HG03521 (cell line): ENCODE data around the gene TRIP13.
"Not testable (repeated sequence)": the region's sequence is repeated elsewhere in the genome, so short reads cannot be mapped to it uniquely, and the experiment has no call there.

Experiments used
- ATAC-seq: cut with Tn5 transposase; IDR thresholded peaks from one replicate; pipeline ENCODE4 v1.9.1; 2021; ENCODE audit warnings: mild to moderate bottlenecking, moderate library complexity; ENCODE audit not compliant: unreplicated experiment

Gene TRIP13

DNA sequence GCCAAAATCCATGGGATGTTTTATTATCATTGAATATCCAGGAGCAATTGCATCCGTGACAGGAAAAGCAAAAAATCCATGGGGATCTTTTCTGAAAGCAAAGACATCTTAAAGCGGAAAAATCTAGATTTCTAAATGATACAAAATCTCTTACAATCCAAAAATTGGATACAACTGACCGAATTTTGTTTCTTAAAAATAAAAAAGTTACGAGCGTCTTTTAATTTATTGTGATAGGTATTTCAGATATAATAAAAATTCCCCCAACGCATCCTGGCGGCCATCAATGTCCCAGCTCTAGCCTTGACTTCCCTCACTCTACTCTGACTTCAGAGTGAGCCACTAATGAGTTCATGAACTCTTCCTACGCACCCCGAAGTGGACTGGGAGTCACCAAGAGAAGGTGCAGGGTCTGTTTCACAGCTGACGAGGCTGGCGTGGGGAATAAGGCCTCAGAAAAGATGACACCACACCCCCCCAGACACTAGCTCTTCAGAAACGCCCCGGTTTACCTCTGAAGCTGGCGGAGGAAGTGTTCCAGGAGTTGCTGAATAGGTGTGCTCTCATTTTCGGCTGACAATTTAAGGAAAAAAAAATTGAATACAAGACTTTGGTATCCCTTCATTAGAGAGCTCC lies 3.5 kb upstream of the TRIP13 start:
- ATAC-seq, result no peak

DNA sequence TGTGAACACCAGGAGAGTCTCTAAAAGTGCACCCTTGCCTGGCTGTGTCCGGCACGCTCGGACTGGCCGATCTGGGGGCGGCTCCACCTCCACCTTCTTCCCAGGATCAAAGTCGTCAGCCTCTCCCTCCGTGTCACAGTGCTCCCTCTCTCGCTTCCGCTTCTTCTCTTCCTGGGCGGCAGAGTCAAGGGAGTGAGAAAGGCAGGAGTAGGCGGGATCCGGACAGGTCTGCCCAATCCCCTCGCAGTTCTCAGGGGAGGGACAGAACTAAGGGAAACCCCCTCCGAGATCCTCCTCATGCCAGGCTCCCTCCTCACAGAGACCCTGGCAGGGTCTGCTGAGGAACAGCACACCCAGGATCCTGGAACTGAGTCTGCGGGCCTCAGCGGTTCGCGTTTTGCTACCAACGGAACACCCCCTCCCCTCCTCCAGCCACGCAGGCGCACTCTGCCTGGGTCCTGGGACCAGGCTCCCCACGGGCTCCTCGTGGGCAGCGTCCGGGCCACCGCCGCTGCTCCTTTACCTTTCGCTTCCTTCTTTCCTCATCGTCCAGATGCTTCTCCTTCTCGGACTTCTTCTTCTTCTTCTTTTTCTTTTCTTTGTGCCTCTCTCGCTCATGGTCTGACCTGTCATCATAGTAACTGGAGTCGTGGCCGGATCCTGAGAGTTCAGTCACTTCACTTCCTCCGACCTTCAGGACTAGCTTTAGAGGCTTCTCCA lies 1.4 kb upstream of the TRIP13 start:
- no peak for ATAC-seq

DNA sequence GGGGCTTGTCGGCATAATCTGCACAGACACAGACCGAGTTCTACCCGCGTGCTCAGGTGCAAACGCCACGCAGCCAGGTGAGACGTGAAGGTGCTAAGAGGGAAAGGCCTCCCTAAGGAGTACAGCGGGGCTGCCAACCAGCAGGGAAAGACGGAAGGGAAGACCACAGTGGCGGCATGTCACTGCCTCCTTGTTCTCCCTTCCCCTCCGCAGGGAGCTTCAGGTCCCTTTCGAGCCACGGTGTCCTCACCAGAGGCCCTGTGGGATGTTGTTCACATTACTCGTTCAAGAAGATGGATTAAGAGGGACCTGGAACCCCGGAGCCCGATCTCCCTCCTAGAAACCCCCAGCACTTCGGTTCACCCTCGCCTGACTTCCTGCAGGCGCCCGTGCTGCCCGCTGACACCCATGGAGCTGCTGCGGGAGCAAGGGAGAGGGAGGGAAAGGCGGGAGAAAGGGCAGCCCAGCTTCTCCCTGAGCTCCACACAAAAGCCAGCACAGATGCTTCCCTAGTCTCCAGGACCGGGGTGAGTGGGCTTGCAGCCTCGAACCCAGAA lies 769 bp upstream of the TRIP13 start:
- ATAC-seq, result peak; percentile 10

DNA sequence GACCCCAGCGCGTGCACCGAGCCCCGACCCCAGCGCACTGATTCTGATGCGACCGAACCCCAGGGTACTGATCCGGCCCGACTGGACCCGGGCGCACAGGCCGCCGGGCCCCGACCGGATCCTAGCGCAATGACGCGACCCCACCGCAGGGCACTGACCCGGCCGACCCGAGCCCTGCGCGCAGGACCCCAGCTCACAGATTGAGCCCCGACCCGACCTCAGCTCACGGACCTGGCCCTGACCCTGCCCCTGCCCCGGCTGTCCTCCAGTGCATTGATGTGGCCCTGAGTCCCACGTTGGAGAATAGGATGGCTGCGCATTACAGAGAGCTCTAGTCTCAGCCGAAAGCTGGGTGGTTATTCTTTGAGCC lies 438 bp downstream of the TRIP13 start:
- ATAC-seq, result peak; percentile 4

DNA sequence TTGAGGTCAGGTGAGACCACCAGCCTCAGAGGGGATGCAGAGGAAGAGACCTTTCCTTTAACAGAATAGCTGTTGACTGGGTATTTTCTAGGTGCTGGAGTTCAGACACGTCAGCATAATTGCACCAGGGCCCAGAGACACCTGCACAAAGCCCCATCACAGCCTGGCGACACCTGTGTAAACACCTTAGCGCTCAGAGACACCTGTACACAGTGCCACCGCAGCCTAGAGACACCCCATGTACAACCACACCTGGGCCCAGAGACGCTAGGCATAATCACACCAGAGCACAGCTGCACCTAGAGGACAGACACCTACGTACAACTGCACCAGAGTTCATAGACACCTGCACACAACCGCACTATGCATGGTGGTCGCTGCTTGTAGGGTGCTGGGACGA lies 1.0 kb downstream of the TRIP13 start:
- ATAC-seq, result no peak

DNA sequence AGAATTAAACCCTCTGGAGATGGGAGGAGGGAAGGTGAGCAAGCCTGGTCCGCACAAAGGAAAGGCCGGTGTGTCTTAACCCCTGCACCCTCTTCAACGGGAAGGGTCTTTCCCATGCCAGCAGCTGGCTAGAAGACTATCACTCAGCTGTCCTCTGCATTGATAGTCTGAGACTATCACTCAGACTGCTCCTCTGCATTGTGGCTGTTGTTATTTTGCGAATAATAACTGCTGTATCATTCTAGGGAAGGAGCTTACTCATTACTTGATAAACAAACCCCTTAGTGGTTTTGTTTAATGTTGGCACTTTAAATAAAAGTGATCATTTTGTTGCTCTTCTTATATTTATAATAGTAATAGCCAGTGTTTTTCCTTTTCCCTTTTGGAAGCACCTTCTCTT lies 8.1 kb downstream of the TRIP13 start:
- no peak for ATAC-seq

DNA sequence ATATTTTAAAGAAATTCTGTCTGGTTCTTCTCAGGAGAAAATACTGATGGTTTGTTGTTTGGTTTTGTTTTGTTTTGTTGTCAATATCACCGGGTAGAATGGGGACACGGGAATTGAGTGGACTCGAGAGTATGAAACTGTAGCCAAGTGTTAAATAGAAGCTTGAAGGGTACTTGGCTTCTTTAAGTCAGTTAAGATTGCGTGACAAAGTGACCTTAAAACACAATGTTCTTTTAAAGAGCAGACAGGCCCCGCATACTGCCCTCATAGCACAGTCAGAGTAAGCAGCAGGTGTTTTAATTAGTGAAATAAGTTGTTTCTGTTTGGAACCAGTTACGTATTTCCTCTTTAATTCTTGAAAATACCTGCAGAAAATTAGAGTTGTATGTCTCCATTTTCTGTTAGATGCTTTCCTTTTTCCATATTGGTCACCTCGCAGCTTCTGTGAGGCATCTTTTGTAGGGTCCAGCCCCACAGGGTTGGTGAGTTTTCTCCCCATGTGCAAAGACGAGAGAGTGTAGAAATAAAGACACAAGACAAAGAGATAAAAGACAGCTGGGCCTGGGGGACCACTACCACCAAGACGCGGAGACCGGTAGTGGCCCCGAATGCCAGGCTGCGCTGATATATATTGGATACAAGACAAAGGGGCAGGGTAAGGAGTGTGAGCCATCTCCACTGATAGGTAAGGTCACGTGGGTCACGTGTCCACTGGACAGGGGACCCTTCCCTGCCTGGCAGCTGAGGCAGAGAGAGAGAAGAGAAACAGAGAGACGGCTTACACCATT lies 9.6 kb downstream of the TRIP13 start:
- no peak for ATAC-seq

DNA sequence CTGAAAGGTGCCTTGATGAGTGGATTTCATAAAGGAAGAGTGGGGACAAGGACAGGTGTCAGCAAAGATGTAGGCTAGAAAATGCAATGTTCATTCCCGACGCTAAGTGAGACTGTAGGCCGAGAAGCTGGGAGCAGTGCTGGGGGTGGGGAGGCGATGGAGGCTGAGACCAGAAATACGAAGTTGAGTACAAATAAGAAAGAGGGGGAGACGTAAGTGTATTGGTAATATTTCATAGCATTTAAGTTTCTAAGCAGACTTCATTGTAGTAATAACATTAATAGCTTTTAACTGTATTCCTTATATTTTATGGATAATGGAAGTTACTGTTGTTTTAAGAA lies 11.0 kb downstream of the TRIP13 start:
- ATAC-seq, result no peak

DNA sequence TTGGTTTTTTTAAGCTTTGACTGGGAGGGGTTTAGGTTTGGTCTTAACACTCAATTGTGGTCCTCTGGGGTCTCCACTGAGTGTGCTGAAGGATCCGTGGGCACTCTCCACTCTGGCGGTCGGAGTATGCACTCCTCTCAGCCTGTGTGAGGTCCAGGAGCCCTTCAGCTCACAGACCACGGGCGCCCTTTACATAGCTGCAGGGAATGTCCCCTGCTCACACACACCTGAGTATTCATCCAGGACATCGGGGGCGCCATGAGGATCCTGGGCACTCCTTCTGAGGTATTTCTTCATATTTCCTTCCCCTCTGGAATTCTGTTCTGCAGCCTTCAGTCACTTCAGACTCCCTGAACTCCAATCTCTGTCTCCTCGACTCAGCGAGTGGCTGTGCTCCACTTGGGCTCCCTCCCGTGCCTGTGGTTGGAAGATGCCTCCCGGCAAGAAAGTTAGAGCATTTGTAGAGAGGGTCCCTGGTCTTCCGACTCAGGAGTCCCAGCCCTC lies 12.5 kb downstream of the TRIP13 start:
- no peak for ATAC-seq

DNA sequence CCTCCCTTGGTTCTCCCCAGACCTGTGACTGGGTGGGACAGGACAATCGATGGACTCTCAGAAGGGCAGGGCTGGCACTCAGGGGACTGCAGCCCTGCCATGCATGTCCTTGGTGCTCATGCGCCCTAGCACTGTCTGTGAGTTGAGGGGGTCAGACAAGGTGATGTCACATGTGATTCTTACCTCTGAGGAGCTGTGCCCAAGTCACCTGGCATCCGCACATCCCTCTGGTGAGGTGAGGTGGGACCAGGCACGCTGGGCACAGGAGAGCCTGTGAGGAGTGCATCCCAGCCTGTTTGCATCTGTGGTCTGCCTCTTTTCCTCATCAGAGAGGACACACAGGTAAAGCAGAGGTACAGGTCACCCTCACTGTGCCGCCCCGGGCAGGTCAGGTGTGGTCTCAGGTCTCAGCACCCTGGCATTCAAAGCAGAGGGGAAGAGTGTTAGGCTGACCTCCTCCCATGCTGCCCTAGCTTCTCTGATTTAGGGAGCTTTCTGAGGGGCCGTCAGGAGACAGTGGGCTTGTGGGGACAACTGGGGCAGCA lies 14.8 kb downstream of the TRIP13 start:
- no peak for ATAC-seq

DNA sequence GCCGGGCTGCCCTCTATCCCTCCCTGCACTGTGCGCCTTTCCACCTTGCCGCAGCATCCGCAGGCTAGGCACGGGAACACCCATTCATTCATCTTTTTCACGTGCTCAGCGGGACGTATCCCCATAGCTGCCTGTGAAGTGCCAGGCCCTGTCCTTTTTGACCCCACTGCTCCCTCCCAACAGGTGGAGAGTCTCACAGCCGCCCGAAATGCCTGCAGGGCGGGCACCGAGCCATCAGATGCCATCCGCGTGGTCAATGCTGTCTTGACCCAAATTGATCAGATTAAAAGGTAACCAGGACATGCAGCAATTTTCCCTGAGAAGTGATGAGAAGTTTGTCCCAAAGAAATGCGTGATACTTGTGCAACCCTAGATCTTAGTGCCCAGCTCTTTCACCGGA lies 15.5 kb downstream of the TRIP13 start:
- ATAC-seq, result no peak

DNA sequence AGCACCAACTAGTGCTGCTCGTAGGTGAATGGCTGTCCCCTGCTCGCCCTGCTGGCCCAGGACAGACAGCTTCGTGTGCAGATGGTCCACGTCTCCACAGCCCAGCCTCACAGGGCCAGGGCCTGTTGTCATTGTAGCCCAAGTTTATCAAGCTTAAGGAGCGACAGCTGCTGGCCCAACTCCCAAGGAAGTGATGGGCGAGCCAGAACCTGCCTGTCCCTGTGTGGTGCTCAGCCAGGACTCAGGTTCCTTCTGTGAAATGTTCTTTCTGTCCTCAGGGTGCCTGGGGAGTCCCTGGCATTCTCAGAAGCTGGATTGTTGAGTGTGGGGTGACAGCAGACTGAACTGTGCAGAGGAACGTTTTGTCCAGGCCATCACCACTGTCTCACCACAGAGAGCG lies 16.4 kb downstream of the TRIP13 start:
- ATAC-seq, result no peak

DNA sequence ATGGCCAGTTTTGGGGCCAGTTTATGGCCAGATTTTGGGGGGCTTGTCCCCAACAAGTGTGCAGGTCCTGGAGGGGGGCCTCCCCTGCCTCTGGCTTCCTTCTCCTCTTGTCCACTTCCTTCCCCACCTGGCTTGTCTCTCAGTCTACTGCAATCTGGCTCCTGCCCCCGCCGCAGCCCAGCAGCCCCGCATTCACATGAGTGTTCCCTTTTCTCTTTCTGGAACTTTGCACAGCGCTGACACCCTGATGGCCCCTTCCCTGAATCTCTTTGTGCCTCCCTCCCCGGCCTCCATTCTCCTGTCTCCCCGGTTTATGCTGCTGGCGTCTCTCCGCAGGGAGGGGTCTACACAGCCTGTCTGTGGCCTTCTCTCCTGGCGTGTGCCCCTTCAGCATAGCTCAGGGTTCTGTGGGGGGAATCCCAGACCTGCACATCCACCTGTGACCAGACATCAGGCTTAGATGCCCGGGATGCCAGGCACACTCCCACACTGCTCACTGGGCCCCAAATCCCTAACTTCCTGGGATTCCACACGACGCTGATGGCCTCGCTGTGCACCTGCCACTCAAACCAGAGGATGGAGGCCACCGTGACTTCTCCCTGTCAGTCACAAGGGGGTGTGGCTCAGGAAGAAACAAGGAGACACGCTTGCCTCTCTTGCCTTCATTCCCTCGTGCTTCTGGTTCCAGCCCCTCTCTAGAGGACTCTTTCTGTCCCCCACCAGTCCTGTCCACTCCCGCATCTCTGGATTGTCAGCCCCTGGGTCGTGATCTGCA lies 17.5 kb downstream of the TRIP13 start:
- no peak for ATAC-seq

DNA sequence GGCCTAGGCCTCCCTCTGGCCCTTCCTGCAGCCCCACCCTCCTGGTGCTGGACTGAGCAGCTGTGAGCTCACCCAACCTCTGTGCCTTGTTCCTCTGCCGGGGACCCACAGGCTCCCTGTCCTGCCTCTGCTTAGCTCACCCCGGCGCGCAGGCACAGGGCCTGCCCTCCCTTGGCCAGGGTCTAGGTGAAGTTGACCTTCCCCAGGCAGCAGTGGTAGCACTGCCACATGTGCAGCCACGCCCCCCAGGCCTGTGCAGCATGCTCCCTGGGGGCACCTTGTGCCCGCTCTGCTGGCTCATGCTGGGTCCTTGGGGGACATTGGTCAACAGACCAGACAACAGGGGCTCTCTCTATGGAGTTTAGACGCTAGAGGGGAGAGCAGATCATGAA lies 18.1 kb downstream of the TRIP13 start:
- no peak for ATAC-seq

DNA sequence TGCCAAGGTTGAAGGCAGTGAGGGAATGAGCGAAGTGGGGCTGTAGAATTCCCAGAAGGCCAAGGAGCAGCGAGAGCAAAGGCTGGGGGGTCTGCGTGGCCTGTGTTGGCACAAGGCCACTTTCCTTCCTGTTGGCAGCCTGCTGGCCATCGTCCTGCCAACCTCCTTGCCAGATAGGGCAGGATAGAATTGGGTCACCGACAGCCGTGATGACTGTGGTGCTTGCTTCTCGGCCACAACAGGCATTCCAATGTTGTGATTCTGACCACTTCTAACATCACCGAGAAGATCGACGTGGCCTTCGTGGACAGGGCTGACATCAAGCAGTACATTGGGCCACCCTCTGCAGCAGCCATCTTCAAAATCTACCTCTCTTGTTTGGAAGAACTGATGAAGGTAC lies 18.9 kb downstream of the TRIP13 start:
- ATAC-seq, result no peak

DNA sequence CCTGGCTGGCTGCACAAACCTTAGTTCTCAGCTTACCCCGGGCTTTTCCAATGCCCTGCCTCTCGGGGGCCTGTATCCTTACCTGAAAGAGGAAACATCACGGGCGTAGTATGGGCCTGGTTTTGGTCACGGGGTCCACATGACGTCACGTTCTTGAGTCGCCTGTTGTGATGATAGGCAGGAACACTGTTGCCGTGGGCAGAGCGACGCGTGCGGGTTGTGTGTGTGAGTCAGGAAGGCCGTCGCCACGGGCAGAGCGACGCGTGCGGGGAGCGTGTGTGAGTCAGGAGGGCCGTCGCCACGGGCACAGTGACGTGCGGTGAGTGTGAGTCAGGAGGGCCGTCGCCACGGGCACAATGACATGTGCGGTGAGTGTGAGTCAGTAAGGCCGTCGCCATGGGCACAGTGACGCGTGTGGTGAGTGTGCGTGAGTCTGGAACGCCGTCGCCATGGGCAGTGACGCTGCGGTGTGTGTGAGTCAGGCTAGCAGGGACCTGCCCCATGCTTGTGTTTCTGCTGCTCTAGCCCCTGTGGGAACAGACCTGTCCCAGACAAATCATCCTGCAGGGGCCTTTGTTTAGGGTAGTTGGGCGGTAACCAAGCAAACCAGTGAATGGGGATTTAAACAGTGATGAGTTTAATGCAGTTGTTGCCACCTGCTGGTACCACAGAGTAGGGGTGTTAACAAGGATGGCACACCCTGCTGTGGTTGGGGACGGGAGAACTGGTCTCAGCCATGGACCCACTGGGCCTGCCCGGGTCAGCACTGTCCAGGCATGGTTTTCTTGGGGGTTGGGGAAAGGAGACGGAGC lies 19.8 kb downstream of the TRIP13 start:
- no peak for ATAC-seq

DNA sequence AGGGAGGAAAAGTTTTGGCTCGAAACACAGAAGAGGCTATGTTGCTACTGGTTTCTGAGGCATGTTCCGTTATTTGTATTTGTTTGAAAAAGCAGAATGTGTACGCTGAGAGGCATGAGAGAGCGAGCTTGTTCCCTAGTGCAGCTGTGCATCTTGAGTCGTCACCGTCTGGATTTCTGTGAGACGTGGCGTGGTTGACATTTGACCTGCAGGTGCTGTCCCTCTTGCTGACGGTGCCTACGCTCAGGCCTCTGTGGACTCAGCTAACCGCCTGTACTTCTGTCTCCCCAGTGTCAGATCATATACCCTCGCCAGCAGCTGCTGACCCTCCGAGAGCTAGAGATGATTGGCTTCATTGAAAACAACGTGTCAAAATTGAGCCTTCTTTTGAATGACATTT lies 21.5 kb downstream of the TRIP13 start:
- no peak for ATAC-seq

DNA sequence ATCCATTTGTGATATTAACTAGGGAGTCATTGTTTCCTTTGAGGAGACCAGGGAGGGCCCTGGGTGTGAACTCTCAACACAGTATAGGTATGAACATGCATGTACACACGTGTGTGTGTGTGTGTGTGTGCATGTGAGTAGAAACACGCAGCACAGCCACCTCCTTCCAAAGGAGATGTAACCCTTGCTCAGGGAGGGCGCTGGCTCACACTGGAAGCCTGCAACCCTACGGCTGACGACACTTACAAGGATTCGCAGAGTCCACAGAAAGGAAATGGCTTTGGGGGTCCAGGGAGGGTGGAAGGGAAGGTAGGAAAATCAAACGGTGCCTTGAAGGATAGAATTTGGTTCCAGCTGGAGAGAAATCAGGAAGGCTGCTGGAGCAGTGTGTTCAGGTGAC lies 21.9 kb downstream of the TRIP13 start:
- no peak for ATAC-seq

DNA sequence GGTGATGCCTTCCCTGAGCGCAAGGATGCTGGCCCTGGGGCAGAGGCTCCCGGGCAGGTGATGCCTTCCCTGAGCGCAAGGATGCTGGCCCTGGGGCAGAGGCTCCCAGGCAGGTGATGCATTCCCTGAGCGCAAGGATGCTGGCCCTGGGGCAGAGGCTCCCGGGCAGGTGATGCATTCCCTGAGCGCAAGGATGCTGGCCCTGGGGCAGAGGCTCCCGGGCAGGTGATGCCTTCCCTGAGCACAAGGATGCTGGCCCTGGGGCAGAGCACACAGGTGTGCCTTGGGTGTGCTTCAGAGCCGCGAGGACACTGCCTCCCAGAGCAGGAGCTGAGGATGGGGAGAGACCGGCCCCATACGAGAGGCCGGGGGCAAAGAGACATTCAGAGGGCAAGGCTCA lies 22.7 kb downstream of the TRIP13 start:
- ATAC-seq, result not testable (repeated sequence)

DNA sequence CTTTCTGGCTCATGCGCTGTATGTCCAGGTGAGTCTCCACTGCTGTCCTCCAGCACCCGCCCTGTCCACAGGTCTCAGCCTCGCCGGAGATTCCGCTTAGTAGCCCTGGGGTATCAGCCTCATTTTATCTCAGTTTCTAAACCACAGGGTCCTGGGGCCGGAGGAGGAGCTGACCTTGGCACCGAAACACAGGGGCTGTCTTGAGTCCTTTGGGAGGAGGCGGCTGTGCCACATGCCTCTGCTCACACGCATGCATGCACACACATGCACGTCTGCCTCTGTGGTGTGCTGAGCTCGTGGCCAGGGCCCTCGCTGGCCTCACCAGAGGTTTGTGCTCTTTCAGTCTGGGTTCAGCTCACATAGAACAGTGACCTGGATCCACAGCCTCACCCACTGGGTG lies 23.3 kb downstream of the TRIP13 start:
- ATAC-seq, result no peak
